Trophoblast cell (in vitro differentiated cells and primary cell): ENCODE results near the gene TSHZ2.
"Not testable (repeated sequence)": the region's sequence is repeated elsewhere in the genome, so short reads cannot be mapped to it uniquely, and the experiment has no call there.

ENCODE experiments used
- DNase-seq, 2 donors: peaks; one replicate each; pipeline ENCODE4 v3.0.0-alpha.2; 2016
- H2AFZ ChIP-seq: 2 replicates; pipeline ENCODE4 v1.6.1; 2013; ENCODE audit warnings: low read length, moderate library complexity, mild to moderate bottlenecking; ENCODE audit not compliant: insufficient read depth, poor library complexity
- H2AK5ac ChIP-seq: 2 replicates; pipeline ENCODE4 v1.6.1; 2013; ENCODE audit warnings: mild to moderate bottlenecking, low read length
- H2BK120ac ChIP-seq: 2 replicates; pipeline ENCODE4 v1.6.1; 2013; ENCODE audit warnings: low read length, mild to moderate bottlenecking, moderate library complexity; ENCODE audit not compliant: insufficient read depth, poor library complexity
- H2BK12ac ChIP-seq: 2 replicates; pipeline ENCODE4 v1.6.1; 2013; ENCODE audit warnings: mild to moderate bottlenecking, low read length, moderate library complexity
- H2BK5ac ChIP-seq: 2 replicates; pipeline ENCODE4 v1.6.1; 2013; ENCODE audit warnings: low read length, low read depth, moderate library complexity, mild to moderate bottlenecking; ENCODE audit not compliant: poor library complexity
- H3K14ac ChIP-seq: 2 replicates; pipeline ENCODE4 v1.6.1; 2013; ENCODE audit warnings: mild to moderate bottlenecking, low read length
- H3K18ac ChIP-seq: 2 replicates; pipeline ENCODE4 v1.6.1; 2013; ENCODE audit warnings: mild to moderate bottlenecking, low read length
- H3K23ac ChIP-seq: 2 replicates; pipeline ENCODE4 v1.6.1; 2013; ENCODE audit warnings: low read length
- H3K27ac ChIP-seq: 2 replicates; pipeline ENCODE4 v1.5.1; 2013; ENCODE audit warnings: low read depth, mild to moderate bottlenecking, inconsistent platforms, low read length, moderate library complexity
- H3K27me3 ChIP-seq: 2 replicates; pipeline ENCODE4 v1.6.1; 2013; ENCODE audit warnings: inconsistent platforms, mild to moderate bottlenecking, low read length, moderate library complexity; ENCODE audit not compliant: insufficient read depth
- H3K36me3 ChIP-seq, 2 experiments: 1 replicate in 1 of 2; 2 replicates in 1 of 2; pipeline ENCODE4 v1.6.1; 2013; ENCODE audit warnings: low read length in 2 of 2, mild to moderate bottlenecking in 2 of 2, moderate library complexity in 1 of 2; ENCODE audit not compliant: insufficient read depth in 2 of 2, control insufficient read depth in 1 of 2
- H3K4ac ChIP-seq: 2 replicates; pipeline ENCODE4 v1.6.1; 2013; ENCODE audit warnings: low read depth, mild to moderate bottlenecking, low read length, moderate library complexity
- H3K4me1 ChIP-seq, 2 experiments: 1 replicate in 1 of 2; 2 replicates in 1 of 2; pipeline ENCODE4 v1.6.1; 2013; ENCODE audit warnings: low read length in 2 of 2, mild to moderate bottlenecking in 2 of 2, moderate library complexity in 1 of 2; ENCODE audit not compliant: insufficient read depth in 2 of 2, control insufficient read depth in 1 of 2
- H3K4me2 ChIP-seq: 2 replicates; pipeline ENCODE4 v1.6.1; 2013; ENCODE audit warnings: inconsistent platforms, mild to moderate bottlenecking, low read length, moderate library complexity
- H3K4me3 ChIP-seq: 2 replicates; pipeline ENCODE4 v1.5.1; 2013; ENCODE audit warnings: mild to moderate bottlenecking, low read depth, low read length, inconsistent platforms
- H3K79me1 ChIP-seq: one replicate; pipeline ENCODE4 v1.6.1; 2013; ENCODE audit warnings: low read length
- H3K79me2 ChIP-seq: 2 replicates; pipeline ENCODE4 v1.6.1; 2013; ENCODE audit warnings: low read length, mild to moderate bottlenecking; ENCODE audit not compliant: control insufficient read depth, insufficient read depth, poor library complexity
- H3K9ac ChIP-seq: 2 replicates; pipeline ENCODE4 v1.6.1; 2013; ENCODE audit warnings: mild to moderate bottlenecking, low read length
- H3K9me3 ChIP-seq: 2 replicates; pipeline ENCODE4 v1.6.1; 2013; ENCODE audit warnings: low read depth, mild to moderate bottlenecking, control low read depth, inconsistent platforms, low read length; ENCODE audit not compliant: insufficient read depth
- H4K12ac ChIP-seq: 2 replicates; pipeline ENCODE4 v1.6.1; 2013; ENCODE audit warnings: low read depth, mild to moderate bottlenecking, low read length, moderate library complexity
- H4K8ac ChIP-seq: 2 replicates; pipeline ENCODE4 v1.6.1; 2013; ENCODE audit warnings: low read depth, mild to moderate bottlenecking, low read length, moderate library complexity
- H4K91ac ChIP-seq: one replicate; pipeline ENCODE4 v1.6.1; 2013; ENCODE audit warnings: low read depth, mild to moderate bottlenecking, low read length, moderate library complexity
- WGBS: extraction: QIAGEN DNeasy Blood & Tissue Kit; methylation state at CpG from one replicate; pipeline ENCODE4 v1.1.7; 2013; ENCODE audit warnings: missing lambda C conversion rate; ENCODE audit not compliant: insufficient read length, insufficient coverage; ENCODE audit errors: extremely low coverage; 5-methylcytosine and 5-hydroxymethylcytosine counted together

Gene TSHZ2

DNA sequence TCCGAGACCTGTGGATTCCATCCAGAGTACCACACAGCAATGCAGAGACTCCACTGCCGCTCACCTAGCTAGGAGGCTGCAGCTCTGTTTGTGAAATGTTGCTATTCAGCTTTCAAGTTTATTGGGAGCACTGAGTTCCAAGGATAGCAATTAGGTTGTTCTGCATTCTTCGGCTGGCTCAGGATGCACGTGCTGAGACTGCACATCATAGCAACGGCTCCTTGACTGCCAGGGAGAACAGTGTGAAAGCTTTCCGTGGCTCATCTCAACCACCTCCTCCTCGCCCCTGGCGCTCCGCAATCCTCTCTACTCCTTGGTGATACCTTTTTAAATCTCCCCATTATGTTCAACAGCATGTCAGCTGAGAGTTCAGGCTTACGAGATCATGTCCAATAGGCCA, 116.6 kb downstream of the TSHZ2 start:
- Histone ChIP-seq H3K4ac (no peak overlapping the region), H4K91ac (no peak overlapping the region), H2BK12ac (no peak overlapping the region), H3K79me2 (no peaks in the 10 kb centered on the region), H3K23ac (no peak overlapping the region), H3K79me1 (no peaks in the 10 kb centered on the region), H3K9me3 (no peaks in the 10 kb centered on the region), H2AK5ac (no peak overlapping the region), H3K9ac (no peak overlapping the region), H3K4me3 (no peak overlapping the region), H4K12ac (no peak overlapping the region), H3K27me3 (no peaks in the 10 kb centered on the region), H4K8ac (no peak overlapping the region), H2BK5ac (no peak overlapping the region), H3K14ac (no peak overlapping the region), H2AFZ (no peak overlapping the region), H3K36me3 (no peaks in the 10 kb centered on the region), H3K4me2 (no peak overlapping the region), H3K18ac (no peak overlapping the region), H3K27ac (no peak overlapping the region), H2BK120ac (no peak overlapping the region), H3K4me1 (peaks cover 0 to 3% of the 10 kb centered on the region in 2 experiments)
- WGBS = no CpG with 5 or more reads among the region's 10 CpGs
- DNase-seq = peak in 1 of 2 donors; percentile 49

GRCh38 chr20:53089851-53090250, 117.7 kb downstream of the TSHZ2 start:
- H3K4ac ChIP-seq, H3K27ac ChIP-seq, H2AK5ac ChIP-seq, H4K12ac ChIP-seq, H3K14ac ChIP-seq, H3K4me3 ChIP-seq, H3K27me3 ChIP-seq, H3K23ac ChIP-seq, H4K91ac ChIP-seq, H2AFZ ChIP-seq, H3K36me3 ChIP-seq, H3K9ac ChIP-seq, H3K79me1 ChIP-seq, H4K8ac ChIP-seq, DNase-seq, H2BK5ac ChIP-seq, H3K4me2 ChIP-seq, H3K79me2 ChIP-seq, H3K9me3 ChIP-seq, H3K18ac ChIP-seq, H3K4me1 ChIP-seq, H2BK120ac ChIP-seq, H2BK12ac ChIP-seq: not testable (repeated sequence)
- WGBS = no CpG with 5 or more reads among the region's 1 CpG

DNA sequence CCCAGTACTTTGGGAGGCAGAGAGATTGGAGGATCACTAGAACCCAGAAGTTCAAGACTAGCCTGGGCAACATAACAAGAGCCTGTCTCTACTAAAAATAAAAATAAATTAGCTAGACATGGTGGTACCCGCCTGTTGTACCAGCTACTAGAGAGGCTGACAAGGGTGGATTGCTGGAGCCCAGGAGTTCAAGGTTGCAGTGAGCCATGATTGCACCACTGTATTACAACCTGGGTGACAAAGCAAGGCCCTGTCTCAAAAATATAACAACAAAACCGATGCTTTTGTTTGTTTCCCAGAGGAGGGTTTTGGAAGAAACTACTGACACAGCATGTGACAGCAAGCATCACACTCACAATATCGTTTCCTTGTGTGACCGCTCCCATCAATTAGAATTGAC, 119.6 kb downstream of the TSHZ2 start:
- H3K14ac ChIP-seq = no peak overlapping the region
- H3K4ac ChIP-seq = no peak overlapping the region
- peaks cover 0 to 3% of the 10 kb centered on the region in 2 experiments for H3K4me1 ChIP-seq
- H3K79me1 ChIP-seq = no peaks in the 10 kb centered on the region
- no peaks in the 10 kb centered on the region for H3K79me2 ChIP-seq
- H3K18ac ChIP-seq = no peak overlapping the region
- DNase-seq = no peak
- no peaks in the 10 kb centered on the region for H3K27me3 ChIP-seq
- H2AK5ac ChIP-seq = no peak overlapping the region
- no CpG with 5 or more reads among the region's 4 CpGs for WGBS
- no peak overlapping the region for H2BK12ac ChIP-seq
- H3K27ac ChIP-seq = no peak overlapping the region
- no peak overlapping the region for H3K4me3 ChIP-seq
- no peak overlapping the region for H2BK5ac ChIP-seq
- H3K4me2 ChIP-seq = no peak overlapping the region
- H2AFZ ChIP-seq = no peak overlapping the region
- no peak overlapping the region for H3K23ac ChIP-seq
- H3K36me3 ChIP-seq = no peaks in the 10 kb centered on the region
- no peak overlapping the region for H4K91ac ChIP-seq
- H4K12ac ChIP-seq = no peak overlapping the region
- no peak overlapping the region for H2BK120ac ChIP-seq
- H3K9ac ChIP-seq = no peak overlapping the region
- H3K9me3 ChIP-seq = no peaks in the 10 kb centered on the region
- no peak overlapping the region for H4K8ac ChIP-seq

GRCh38 chr20:53092772-53093300, 120.7 kb downstream of the TSHZ2 start:
- Histone ChIP-seq H3K4me1 (peaks cover 0 to 3% of the 10 kb centered on the region in 2 experiments), H4K8ac (no peak overlapping the region), H2BK12ac (no peak overlapping the region), H2AFZ (no peak overlapping the region), H3K36me3 (no peaks in the 10 kb centered on the region), H3K27me3 (no peaks in the 10 kb centered on the region), H3K9me3 (no peaks in the 10 kb centered on the region), H2AK5ac (no peak overlapping the region), H2BK5ac (no peak overlapping the region), H3K27ac (no peak overlapping the region), H4K12ac (no peak overlapping the region), H3K79me1 (no peaks in the 10 kb centered on the region), H3K23ac (no peak overlapping the region), H4K91ac (no peak overlapping the region), H3K4me2 (no peak overlapping the region), H3K4me3 (no peak overlapping the region), H3K9ac (no peak overlapping the region), H3K79me2 (no peaks in the 10 kb centered on the region), H3K4ac (no peak overlapping the region), H2BK120ac (no peak overlapping the region), H3K14ac (no peak overlapping the region), H3K18ac (no peak overlapping the region)
- no CpG with 5 or more reads among the region's 6 CpGs for WGBS
- no peak for DNase-seq
